Keratinocyte (primary cell): ENCODE results near the gene ADAM22.

Experiments used
- EZH2 ChIP-seq: IDR thresholded peaks from one replicate; pipeline ENCODE4 v1.6.1; 2012; ENCODE audit warnings: inconsistent platforms, mild to moderate bottlenecking, low read length, moderate library complexity
- TF ChIP-seq, protein P1 (sequence below), 3 experiments: IDR thresholded peaks in 1 of 3; conservative IDR thresholded peaks in 1 of 3; optimal IDR thresholded peaks in 1 of 3; 2 replicates in 2 of 3; 3 replicates in 1 of 3; pipeline versions ENCODE3 to v1.5.1; 2011; ENCODE audit warnings: low read length in 3 of 3, mild to moderate bottlenecking in 3 of 3, moderate library complexity in 2 of 3, control low read depth in 1 of 3, inconsistent platforms in 1 of 3; ENCODE audit not compliant: insufficient read depth in 2 of 3; ENCODE audit errors: extremely low read depth in 1 of 3

- TF ChIP-seq, protein P1, sequence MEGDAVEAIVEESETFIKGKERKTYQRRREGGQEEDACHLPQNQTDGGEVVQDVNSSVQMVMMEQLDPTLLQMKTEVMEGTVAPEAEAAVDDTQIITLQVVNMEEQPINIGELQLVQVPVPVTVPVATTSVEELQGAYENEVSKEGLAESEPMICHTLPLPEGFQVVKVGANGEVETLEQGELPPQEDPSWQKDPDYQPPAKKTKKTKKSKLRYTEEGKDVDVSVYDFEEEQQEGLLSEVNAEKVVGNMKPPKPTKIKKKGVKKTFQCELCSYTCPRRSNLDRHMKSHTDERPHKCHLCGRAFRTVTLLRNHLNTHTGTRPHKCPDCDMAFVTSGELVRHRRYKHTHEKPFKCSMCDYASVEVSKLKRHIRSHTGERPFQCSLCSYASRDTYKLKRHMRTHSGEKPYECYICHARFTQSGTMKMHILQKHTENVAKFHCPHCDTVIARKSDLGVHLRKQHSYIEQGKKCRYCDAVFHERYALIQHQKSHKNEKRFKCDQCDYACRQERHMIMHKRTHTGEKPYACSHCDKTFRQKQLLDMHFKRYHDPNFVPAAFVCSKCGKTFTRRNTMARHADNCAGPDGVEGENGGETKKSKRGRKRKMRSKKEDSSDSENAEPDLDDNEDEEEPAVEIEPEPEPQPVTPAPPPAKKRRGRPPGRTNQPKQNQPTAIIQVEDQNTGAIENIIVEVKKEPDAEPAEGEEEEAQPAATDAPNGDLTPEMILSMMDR (optimal IDR thresholded peaks at IDR 0.05 in 1 of 3, IDR thresholded peaks at IDR 0.05 in 1 of 3, conservative IDR thresholded peaks at IDR 0.05 in 1 of 3; ENCODE audit: extremely low read depth in 1 of 3, insufficient read depth in 2 of 3, low read length in 3 of 3): no peak
- no peak for TF ChIP-seq EZH2
These were observed 310.2 kb downstream of the ADAM22 start for GRCh38 chr7:88244258-88244657.
